IMR-90 (cell line): Measurements from ENCODE around the gene ABCB6. TPM values are rescaled to one million over a fixed set of nuclear protein-coding genes. Genes with fewer than 3 reads are reported as not detected.
A peak's percentile ranks its signal among the peaks of the same experiment; 100 is the strongest.

ENCODE experiments used
- ATAC-seq: fragments of 200-7000 bp; cut with Tn5 transposase; 2 replicates; pipeline ENCODE4 v1.9.1; 2020; ENCODE audit warnings: low read depth, mild to moderate bottlenecking, moderate library complexity
- BruUV-seq: library from RNA; stranded (reverse); fragments of 400-500 nt; replicated peaks from 2 replicates; lab custom pipeline; 2021; lab: Mats Ljungman, UMichigan
- CTCF ChIA-PET: fragments of 300-600 bp; formaldehyde crosslinking; extraction: SDS; loops from one replicate; lab custom pipeline; 2021; ENCODE audit warnings: antibody characterized with exemption; lab: Yijun Ruan, JAX
- POLR2A ChIA-PET: fragments of 300-600 bp; sonication (Branson Sonifier 250); formaldehyde crosslinking; loops from one replicate; lab custom pipeline; 2022; ENCODE audit warnings: antibody characterized with exemption; ENCODE audit not compliant: unreplicated experiment; lab: Charles Lee
- DNase-seq: peaks from one replicate; pipeline ENCODE4 v3.0.0; 2013
- H2AFZ ChIP-seq: replicated peaks from 2 replicates; pipeline ENCODE3; 2013; ENCODE audit warnings: low read length, mild to moderate bottlenecking; ENCODE audit not compliant: poor library complexity
- H2AK5ac ChIP-seq: 2 replicates; pipeline ENCODE4 v1.6.1; 2013; ENCODE audit warnings: low read depth, low read length, inconsistent platforms
- H2AK9ac ChIP-seq: replicated peaks from 2 replicates; pipeline ENCODE3; 2013; ENCODE audit warnings: mild to moderate bottlenecking, low read depth, low read length, moderate library complexity; ENCODE audit not compliant: poor library complexity
- H2BK120ac ChIP-seq: 2 replicates; pipeline ENCODE4 v1.6.1; 2013; ENCODE audit warnings: low read depth, low read length, inconsistent platforms
- H2BK15ac ChIP-seq: 3 replicates; pipeline ENCODE4 v1.6.1; 2013; ENCODE audit warnings: low read depth, low read length, inconsistent platforms
- H2BK20ac ChIP-seq: 2 replicates; pipeline ENCODE4 v1.6.1; 2013; ENCODE audit warnings: low read depth, mild to moderate bottlenecking, inconsistent platforms, low read length, moderate library complexity
- H2BK5ac ChIP-seq: 2 replicates; pipeline ENCODE4 v1.6.1; 2013; ENCODE audit warnings: mild to moderate bottlenecking, low read depth, low read length, inconsistent platforms; ENCODE audit not compliant: poor library complexity, severe bottlenecking
- H3K14ac ChIP-seq: replicated peaks from 2 replicates; pipeline ENCODE4 v1.6.1; 2013; ENCODE audit warnings: low read depth, low read length, inconsistent platforms
- H3K18ac ChIP-seq: 2 replicates; pipeline ENCODE4 v1.6.1; 2013; ENCODE audit warnings: low read depth, low read length, control low read depth
- H3K23ac ChIP-seq: 2 replicates; pipeline ENCODE4 v1.6.1; 2013; ENCODE audit warnings: low read depth, low read length, inconsistent platforms
- H3K27ac ChIP-seq: 2 replicates; pipeline ENCODE4 v1.5.1; 2013; ENCODE audit warnings: mild to moderate bottlenecking, control low read depth, low read length; ENCODE audit not compliant: insufficient read depth
- H3K27me3 ChIP-seq: 2 replicates; pipeline ENCODE4 v1.6.1; 2013; ENCODE audit warnings: low read length; ENCODE audit not compliant: control insufficient read depth, insufficient read depth
- H3K36me3 ChIP-seq: 2 replicates; pipeline ENCODE4 v1.6.1; 2013; ENCODE audit warnings: low read length, mixed read lengths; ENCODE audit not compliant: control insufficient read depth, insufficient read depth
- H3K4ac ChIP-seq: 2 replicates; pipeline ENCODE4 v1.6.1; 2013; ENCODE audit warnings: low read depth, low read length, inconsistent platforms
- H3K4me1 ChIP-seq: 2 replicates; pipeline ENCODE4 v1.6.1; 2013; ENCODE audit warnings: low read length, mixed read lengths; ENCODE audit not compliant: control insufficient read depth, insufficient read depth
- H3K4me2 ChIP-seq: 2 replicates; pipeline ENCODE4 v1.6.1; 2013; ENCODE audit warnings: low read depth, mild to moderate bottlenecking, control low read depth, low read length, moderate library complexity
- H3K4me3 ChIP-seq: 2 replicates; pipeline ENCODE4 v1.5.1; 2013; ENCODE audit warnings: low read depth, mild to moderate bottlenecking, control low read depth, low read length, moderate library complexity; ENCODE audit not compliant: insufficient read depth
- H3K56ac ChIP-seq: 2 replicates; pipeline ENCODE4 v1.6.1; 2013; ENCODE audit warnings: low read length, inconsistent platforms; ENCODE audit not compliant: insufficient read depth; ENCODE audit errors: extremely low read depth
- H3K79me1 ChIP-seq, 2 experiments: 2 replicates each; pipeline ENCODE4 v1.6.1; 2013; ENCODE audit warnings: low read length in 2 of 2, inconsistent platforms in 1 of 2, low read depth in 1 of 2
- H3K9ac ChIP-seq: 2 replicates; pipeline ENCODE4 v1.6.1; 2013; ENCODE audit warnings: low read depth, low read length, control low read depth
- H3K9me1 ChIP-seq: 2 replicates; pipeline ENCODE4 v1.6.1; 2013; ENCODE audit warnings: low read length, inconsistent platforms; ENCODE audit not compliant: insufficient read depth
- H3K9me3 ChIP-seq: 2 replicates; pipeline ENCODE4 v1.6.1; 2013; ENCODE audit warnings: low read length; ENCODE audit not compliant: control insufficient read depth, insufficient read depth
- H4K20me1 ChIP-seq: 2 replicates; pipeline ENCODE4 v1.6.1; 2013; ENCODE audit warnings: low read length, inconsistent platforms; ENCODE audit not compliant: insufficient read depth
- H4K5ac ChIP-seq: 2 replicates; pipeline ENCODE4 v1.6.1; 2013; ENCODE audit warnings: mild to moderate bottlenecking, low read depth, low read length, control low read depth
- H4K8ac ChIP-seq, 2 experiments: 2 replicates each; pipeline ENCODE4 v1.6.1; 2013; ENCODE audit warnings: low read depth in 2 of 2, low read length in 2 of 2, control low read depth in 1 of 2, inconsistent platforms in 1 of 2
- H4K91ac ChIP-seq: 2 replicates; pipeline ENCODE4 v1.6.1; 2013; ENCODE audit warnings: low read depth, low read length, inconsistent platforms; ENCODE audit not compliant: insufficient read depth
- BHLHE40 ChIP-seq: fragments of 150-350 bp; IDR thresholded peaks from 2 replicates; pipeline ENCODE4 v1.6.1; 2016; ENCODE audit warnings: mild to moderate bottlenecking, low read depth, low read length
- CHD1 ChIP-seq: IDR thresholded peaks from 2 replicates; pipeline ENCODE4 v1.6.1; 2012; ENCODE audit warnings: low read depth, low read length, improper control_type of control experiment
- CTCF ChIP-seq: conservative IDR thresholded peaks from 2 replicates; pipeline ENCODE4 v1.5.1; 2012; ENCODE audit warnings: mild to moderate bottlenecking, low read depth, low read length, improper control_type of control experiment
- MAZ ChIP-seq: IDR thresholded peaks from 2 replicates; pipeline ENCODE4 v1.6.1; 2012; ENCODE audit warnings: low read depth, mild to moderate bottlenecking, low read length, improper control_type of control experiment, moderate library complexity, borderline replicate concordance
- NFE2L2 ChIP-seq: fragments of 150-350 bp; IDR thresholded peaks from 2 replicates; pipeline ENCODE4 v1.6.1; 2016; ENCODE audit warnings: low read depth, mild to moderate bottlenecking, low read length
- POLR2A ChIP-seq: IDR thresholded peaks from 2 replicates; pipeline ENCODE4 v1.6.1; 2012; ENCODE audit warnings: mild to moderate bottlenecking, low read depth, low read length
- RCOR1 ChIP-seq: IDR thresholded peaks from 2 replicates; pipeline ENCODE4 v1.6.1; 2012; ENCODE audit warnings: mild to moderate bottlenecking, low read length, improper control_type of control experiment; ENCODE audit not compliant: insufficient replicate concordance
- WGBS, 2 experiments: methylation state at CpG; one replicate each; pipeline versions ENCODE4 v1.1.5 to v1.1.7; 2013; ENCODE audit warnings: missing lambda C conversion rate in 2 of 2; ENCODE audit not compliant: insufficient read length in 1 of 2; ENCODE audit errors: extremely low coverage in 2 of 2; 5-methylcytosine and 5-hydroxymethylcytosine counted together
- dilution Hi-C: fragments of 300-500 bp; cut with HindIII; formaldehyde crosslinking; loops from one replicate; pipeline ENCODE4 v1.14.3; 2018; ENCODE audit warnings: low sequenced_read_pairs; ENCODE audit not compliant: unreplicated experiment
- in situ Hi-C: fragments of 300-500 bp; cut with MboI; formaldehyde crosslinking; loops from 3 replicates; pipeline ENCODE4 v1.14.3; 2019; ENCODE audit warnings: low sequenced_read_pairs, inconsistent platforms, mixed read lengths
- intact Hi-C: fragments of 100-400 bp; cut with micrococcal nuclease; formaldehyde crosslinking; loops from 2 replicates; pipeline ENCODE4 v1.10.0; 2022
- polyA plus RNA-seq, 3 experiments: library from polyadenylated mRNA; depleted of rRNA; stranded (reverse); fragments of >200 nt; gene quantifications; 2 replicates each; pipeline ENCODE4 v1.2.3, GENCODE V29; 2012; ENCODE audit warnings: low replicate concordance in 1 of 3
- total RNA-seq: library from RNA; depleted of rRNA; stranded (reverse); fragments of >200 nt; gene quantifications from 2 replicates; pipeline ENCODE4 v1.2.3, GENCODE V29; 2012

ABCB6 gene
- total and polyA plus RNA-seq, 2 of the 4 experiments (the other 2 are of a cell fraction): 12.5 to 24.7 TPM

GRCh38 chr2:219165058-219165911, 53.5 kb downstream of the ABCB6 start:
- BruUV-seq: no TSS peak
- Histone ChIP-seq H3K14ac (no peak overlapping the region), H2BK5ac (no peak overlapping the region), H3K27ac (no peak overlapping the region), H3K9ac (no peak overlapping the region), H2BK15ac (no peak overlapping the region), H4K20me1 (no peaks in the 10 kb centered on the region; the same call in 1 of the 2 replicates), H2AK9ac (peak overlapping the region; percentile 32), H4K91ac (no peak overlapping the region), H2BK120ac (no peak overlapping the region), H3K4me1 (no peaks in the 10 kb centered on the region), H3K27me3 (no peaks in the 10 kb centered on the region), H3K36me3 (no peaks in the 10 kb centered on the region), H2BK20ac (no peak overlapping the region), H3K4me3 (no peak overlapping the region), H3K4me2 (no peak overlapping the region), H4K8ac (no peak overlapping the region), H3K9me1 (no peaks in the 10 kb centered on the region; the same call in 1 of the 2 replicates), H3K79me1 (peaks cover 0 to 7% of the 10 kb centered on the region in 2 experiments; a peak in 1 of 4 replicates), H2AFZ (no peak overlapping the region), H3K9me3 (no peaks in the 10 kb centered on the region), H2AK5ac (no peak overlapping the region), H4K5ac (no peak overlapping the region), H3K56ac (no peak overlapping the region), H3K4ac (no peak overlapping the region), H3K23ac (no peak overlapping the region), H3K18ac (no peak overlapping the region)
- no CpG with 5 or more reads among the region's 10 CpGs for WGBS, 2 experiments
- ChIA-PET CTCF (no interaction called here), POLR2A (no interaction called here)
- TF ChIP-seq CHD1: no peak
- TF ChIP-seq MAZ: no peak
- TF ChIP-seq NFE2L2: no peak
- no peak for TF ChIP-seq BHLHE40
- no peak for TF ChIP-seq RCOR1
- no peak for TF ChIP-seq CTCF
- TF ChIP-seq POLR2A: no peak
- dilution Hi-C loops: no loop called here
- intact Hi-C loops: no loop called here
- in situ Hi-C loops: no loop called here
- ATAC-seq (no peak), DNase-seq (no peak)
